GM18505 (cell line): ENCODE results near the gene PA2G4.
A peak's percentile ranks its signal among the peaks of the same experiment; 100 is the strongest.

Experiments
- ATAC-seq: cut with Tn5 transposase; IDR thresholded peaks from one replicate; pipeline ENCODE4 v1.9.1; 2021; ENCODE audit not compliant: unreplicated experiment
- POLR2A ChIP-seq: IDR thresholded peaks from 4 replicates; pipeline ENCODE4 v1.6.1; 2011; ENCODE audit warnings: borderline replicate concordance; ENCODE audit not compliant: insufficient read depth, insufficient read length; ENCODE audit errors: extremely low read depth

The PA2G4 gene

DNA sequence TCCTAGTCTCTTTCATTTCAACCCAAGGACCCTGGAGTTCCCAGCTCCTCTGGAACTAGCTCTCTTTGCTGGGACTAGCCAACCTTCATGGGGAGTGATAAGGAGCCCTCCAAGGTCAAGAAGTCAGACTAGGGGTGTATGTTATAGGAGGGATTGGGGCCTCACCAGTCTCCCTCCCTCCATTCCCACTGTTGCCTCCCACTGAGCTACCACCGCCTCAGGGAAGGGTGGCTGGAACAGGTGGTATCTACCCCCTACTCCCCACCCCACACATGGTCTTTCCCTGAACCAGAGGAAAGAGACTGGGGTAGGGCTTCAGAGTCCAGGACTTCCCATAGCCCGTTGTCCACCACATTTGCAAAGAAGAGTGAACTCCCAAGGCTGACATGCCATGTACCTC, 22.0 kb upstream of the PA2G4 start:
- no peak for TF ChIP-seq POLR2A
- ATAC-seq = no peak

DNA sequence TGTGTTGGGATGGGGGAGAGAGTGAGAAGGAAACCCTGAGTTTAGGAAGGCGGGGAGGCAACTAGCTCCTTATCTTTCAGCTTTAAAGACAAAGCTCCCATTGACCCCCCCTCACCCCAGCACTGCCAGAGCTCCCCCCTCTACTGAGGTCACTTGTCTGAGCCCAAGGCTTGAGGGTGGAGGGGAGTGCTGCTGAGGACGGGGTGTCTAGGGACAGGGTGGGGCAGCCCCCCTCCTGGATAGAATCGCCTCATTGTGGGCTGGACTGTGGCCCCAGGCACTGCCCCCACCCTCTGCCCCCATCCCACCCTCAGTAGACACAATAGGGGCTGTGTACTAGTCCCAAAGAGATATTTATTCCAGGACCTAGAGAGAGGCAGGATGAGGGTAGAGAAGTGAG, 21.4 kb upstream of the PA2G4 start:
- no peak for TF ChIP-seq POLR2A
- no peak for ATAC-seq

DNA sequence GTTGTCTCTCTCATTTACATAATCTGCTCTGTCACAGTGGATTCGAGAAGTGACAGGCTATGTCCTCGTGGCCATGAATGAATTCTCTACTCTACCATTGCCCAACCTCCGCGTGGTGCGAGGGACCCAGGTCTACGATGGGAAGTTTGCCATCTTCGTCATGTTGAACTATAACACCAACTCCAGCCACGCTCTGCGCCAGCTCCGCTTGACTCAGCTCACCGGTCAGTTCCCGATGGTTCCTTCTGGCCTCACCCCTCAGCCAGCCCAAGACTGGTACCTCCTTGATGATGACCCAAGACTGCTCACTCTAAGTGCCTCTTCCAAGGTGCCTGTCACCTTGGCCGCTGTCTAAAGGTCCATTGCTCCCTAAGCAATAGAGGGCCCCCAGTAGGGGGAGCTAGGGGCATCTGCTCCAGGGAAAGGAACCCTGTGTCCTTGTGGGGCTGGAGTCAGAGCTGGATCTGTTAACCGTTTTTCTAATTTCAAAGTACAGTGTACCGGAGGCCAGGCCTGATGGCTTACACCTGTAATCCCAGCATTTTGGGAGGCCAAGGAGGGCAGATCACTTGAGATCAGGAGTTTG, 19.3 kb upstream of the PA2G4 start:
- no peak for ATAC-seq
- TF ChIP-seq POLR2A = no peak

DNA sequence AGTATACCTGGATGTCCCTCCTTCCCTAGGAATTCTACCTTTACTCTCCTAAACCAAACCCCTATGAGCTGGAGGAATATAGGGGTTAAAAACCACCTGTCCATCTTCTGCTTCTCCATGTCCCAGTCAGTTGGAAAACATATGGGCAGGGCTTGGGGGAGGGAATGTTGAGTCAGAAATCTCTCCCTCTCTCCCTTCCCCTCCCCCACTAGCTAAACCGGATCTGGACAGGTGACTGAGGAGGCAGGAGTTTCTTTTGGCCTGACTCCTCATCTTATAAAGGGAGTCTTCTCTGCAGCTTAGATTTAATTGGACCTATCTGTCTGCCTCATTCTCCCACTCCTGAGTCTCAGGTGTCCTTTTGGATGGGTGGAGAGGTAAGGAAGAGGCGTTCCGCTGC, 18.3 kb upstream of the PA2G4 start:
- ATAC-seq = no peak
- TF ChIP-seq POLR2A = no peak

DNA sequence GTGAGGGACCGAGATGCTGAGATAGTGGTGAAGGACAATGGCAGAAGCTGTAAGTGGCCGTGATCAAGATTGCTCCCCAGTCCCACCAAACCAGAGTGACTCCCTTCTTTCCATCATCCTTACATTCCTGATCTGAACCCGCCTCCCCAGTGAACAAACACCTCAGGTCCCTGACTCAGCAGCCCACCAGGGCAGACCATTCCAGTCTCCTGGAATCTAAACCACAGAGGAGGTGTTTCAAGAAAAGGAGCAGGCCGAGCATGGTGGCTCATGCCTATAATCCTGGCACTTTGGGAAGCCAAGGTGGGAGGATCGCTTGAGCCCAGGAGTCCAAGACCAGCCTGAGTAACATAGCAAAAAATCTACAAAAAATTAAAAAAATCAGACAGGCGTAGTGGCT, 17.8 kb upstream of the PA2G4 start:
- no peak for ATAC-seq
- no peak for TF ChIP-seq POLR2A

DNA sequence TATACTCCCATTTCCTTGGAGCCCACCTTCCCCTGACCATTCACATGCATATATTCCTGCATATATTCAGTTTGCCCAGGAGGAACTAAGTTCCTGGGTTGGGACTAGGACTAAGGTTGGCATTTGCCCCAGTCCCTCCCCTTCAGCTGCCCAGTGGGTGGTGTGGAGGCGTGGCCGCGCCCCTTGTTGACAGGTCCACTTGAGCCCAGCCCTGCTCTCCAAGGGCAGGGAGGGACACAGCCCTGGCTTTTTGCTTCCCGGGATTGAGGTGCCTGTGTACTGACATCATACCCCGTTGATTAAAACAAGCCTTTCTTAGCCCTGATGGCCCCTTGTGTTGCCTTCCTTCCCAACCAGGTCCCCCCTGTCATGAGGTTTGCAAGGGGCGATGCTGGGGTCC, 17.1 kb upstream of the PA2G4 start:
- ATAC-seq = no peak
- no peak for TF ChIP-seq POLR2A

DNA sequence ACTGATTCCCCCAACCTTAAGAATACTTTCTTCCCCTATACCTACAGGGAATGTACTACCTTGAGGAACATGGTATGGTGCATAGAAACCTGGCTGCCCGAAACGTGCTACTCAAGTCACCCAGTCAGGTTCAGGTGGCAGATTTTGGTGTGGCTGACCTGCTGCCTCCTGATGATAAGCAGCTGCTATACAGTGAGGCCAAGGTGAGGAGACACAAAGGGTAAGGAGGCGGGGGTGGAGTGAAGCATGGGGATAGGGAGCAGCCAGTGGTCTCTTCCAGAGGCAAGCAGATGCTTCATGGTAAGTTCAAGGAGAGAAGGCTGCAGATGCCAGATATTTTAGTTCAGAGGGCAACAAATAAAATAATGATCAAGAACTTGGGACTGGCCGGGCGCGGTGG, 6.6 kb upstream of the PA2G4 start:
- no peak for TF ChIP-seq POLR2A
- no peak for ATAC-seq

DNA sequence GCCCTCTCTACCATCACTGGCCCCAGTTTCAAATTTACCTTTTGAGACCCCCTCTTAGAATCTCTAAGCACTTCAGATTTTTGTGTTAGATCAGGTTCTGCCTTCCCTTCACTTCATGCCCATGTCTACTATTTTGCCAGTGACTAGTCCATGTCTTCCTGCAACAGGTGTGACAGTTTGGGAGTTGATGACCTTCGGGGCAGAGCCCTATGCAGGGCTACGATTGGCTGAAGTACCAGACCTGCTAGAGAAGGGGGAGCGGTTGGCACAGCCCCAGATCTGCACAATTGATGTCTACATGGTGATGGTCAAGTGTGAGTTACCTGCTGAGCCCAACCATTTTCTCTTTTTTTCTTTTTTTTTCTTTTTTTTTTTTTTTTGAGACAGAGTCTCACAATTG, 5.8 kb upstream of the PA2G4 start:
- no peak for TF ChIP-seq POLR2A
- ATAC-seq = no peak

DNA sequence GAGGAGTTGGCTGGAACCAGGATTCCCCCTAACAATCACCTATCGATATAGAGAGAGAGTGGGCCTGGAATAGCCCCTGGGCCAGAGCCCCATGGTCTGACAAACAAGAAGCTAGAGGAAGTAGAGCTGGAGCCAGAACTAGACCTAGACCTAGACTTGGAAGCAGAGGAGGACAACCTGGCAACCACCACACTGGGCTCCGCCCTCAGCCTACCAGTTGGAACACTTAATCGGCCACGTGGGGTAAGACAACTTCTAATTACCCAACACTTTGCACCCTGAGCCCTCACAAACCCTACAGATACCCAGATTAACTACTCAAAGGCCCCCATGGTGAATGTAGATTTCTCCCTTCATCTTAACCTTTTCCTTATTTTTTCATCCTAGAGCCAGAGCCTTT, 4.6 kb upstream of the PA2G4 start:
- no peak for ATAC-seq
- no peak for TF ChIP-seq POLR2A

DNA sequence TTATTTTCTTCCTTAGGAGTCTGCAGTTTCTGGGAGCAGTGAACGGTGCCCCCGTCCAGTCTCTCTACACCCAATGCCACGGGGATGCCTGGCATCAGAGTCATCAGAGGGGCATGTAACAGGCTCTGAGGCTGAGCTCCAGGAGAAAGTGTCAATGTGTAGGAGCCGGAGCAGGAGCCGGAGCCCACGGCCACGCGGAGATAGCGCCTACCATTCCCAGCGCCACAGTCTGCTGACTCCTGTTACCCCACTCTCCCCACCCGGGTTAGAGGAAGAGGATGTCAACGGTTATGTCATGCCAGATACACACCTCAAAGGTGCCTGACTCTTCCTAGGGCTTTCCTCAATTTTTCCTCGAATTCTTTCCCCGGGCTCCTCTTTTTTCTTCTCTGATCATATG, 3.3 kb upstream of the PA2G4 start:
- no peak for TF ChIP-seq POLR2A
- no peak for ATAC-seq

DNA sequence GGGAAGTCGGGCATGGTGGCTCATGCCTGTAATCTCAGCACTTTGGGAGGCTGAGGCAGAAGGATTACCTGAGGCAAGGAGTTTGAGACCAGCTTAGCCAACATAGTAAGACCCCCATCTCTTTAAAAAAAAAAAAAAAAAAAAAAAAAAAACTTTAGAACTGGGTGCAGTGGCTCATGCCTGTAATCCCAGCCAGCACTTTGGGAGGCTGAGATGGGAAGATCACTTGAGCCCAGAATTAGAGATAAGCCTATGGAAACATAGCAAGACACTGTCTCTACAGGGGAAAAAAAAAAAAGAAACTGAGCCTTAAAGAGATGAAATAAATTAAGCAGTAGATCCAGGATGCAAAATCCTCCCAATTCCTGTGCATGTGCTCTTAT, 1.7 kb upstream of the PA2G4 start:
- TF ChIP-seq POLR2A = no peak
- no peak for ATAC-seq

DNA sequence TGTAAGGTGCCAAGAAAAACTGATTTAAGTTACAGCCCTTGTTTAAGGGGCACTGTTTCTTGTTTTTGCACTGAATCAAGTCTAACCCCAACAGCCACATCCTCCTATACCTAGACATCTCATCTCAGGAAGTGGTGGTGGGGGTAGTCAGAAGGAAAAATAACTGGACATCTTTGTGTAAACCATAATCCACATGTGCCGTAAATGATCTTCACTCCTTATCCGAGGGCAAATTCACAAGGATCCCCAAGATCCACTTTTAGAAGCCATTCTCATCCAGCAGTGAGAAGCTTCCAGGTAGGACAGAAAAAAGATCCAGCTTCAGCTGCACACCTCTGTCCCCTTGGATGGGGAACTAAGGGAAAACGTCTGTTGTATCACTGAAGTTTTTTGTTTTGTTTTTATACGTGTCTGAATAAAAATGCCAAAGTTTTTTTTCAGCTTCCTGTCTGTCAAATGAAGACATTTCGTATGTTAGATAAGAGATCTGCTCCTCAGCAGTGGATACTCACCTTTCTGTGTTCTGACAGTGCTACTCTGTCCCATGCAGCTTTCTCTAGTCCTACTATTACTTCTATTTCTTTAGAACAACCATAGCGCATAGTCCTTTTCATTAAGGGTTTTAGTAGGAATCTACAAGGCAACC, 1.2 kb upstream of the PA2G4 start:
- TF ChIP-seq POLR2A = no peak
- no peak for ATAC-seq

DNA sequence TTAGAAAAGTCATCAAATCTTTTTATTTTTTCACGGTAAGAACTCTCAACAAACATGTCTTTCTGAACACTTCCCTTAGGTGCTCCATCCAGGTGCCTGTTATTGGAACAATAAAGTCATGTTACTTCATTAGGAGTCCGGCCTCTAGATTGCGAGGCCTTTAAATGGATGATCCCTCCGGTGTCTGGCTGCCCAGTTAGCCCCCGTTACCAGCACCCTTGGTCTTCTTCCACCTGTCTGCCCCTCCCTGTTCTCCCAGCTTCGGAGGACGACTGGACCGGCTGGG, 593 bp upstream of the PA2G4 start:
- TF ChIP-seq POLR2A = no peak
- no peak for ATAC-seq

DNA sequence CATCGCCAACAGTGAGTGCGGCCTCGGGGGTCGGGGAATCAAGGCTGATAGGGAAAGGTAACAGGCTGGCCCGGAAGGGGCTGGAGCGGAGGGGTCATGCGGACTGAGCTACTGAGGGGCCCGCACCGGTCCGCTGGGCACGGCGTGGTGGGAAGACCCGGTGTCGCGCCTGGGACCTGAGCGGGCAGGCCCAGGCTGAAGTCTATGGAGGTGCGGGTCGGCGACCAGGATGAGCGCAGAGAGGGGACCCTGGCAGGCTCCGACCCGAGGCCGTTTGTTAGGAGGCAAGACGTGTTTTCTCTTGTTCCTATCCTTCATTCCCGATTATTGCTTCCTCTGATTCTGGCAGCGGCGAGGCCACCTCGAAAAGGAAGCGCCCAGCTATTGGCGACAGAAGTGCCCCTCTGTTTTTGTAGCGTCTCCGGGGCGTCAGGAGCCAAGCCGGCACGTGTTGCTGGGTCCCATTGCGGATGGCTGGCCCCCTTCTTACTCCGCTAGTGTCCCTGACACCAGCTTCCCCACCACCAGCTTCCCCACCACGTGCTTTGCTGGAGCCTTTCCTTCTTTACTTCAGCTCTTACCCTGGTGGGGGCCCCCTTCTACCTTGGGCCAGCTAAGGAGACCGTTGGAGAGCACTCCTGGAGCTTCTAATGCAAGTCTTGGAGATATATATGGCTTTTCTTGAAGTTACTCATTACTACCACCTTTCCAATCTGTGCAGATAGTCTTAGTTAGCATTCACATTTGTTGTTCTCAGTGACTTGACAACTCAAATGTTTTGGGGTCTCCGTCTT, 653 bp downstream of the PA2G4 start:
- ATAC-seq = peak; percentile 9
- peak; percentile 1 for TF ChIP-seq POLR2A
